GM19239 (cell line): ENCODE data around the gene POLR2J.

Experiments used
- DNase-seq: peaks from one replicate; pipeline ENCODE4 v3.0.0; 2011; ENCODE audit warnings: low spot score; ENCODE audit not compliant: insufficient read length
- FAIRE-seq: peaks from 2 replicates; lab custom pipeline; 2011; peaks lifted over from hg19 to GRCh38; lab: Jason Lieb, UNC

The POLR2J gene

GRCh38 chr7:102446387-102447156 is 32.1 kb downstream of the POLR2J start:
- no peak for FAIRE-seq
- no peak for DNase-seq

GRCh38 chr7:102445674-102446071 is 33.0 kb downstream of the POLR2J start:
- FAIRE-seq, result no peak
- DNase-seq, result no peak

- DNase-seq, result no peak
- FAIRE-seq, result peak; percentile 96
Measured at GRCh38 chr7:102444961-102445673, 33.6 kb downstream of the POLR2J start.

GRCh38 chr7:102439963-102440795 is 38.5 kb downstream of the POLR2J start:
- FAIRE-seq (no peak), DNase-seq (no peak)

- no peak for DNase-seq
Measured at GRCh38 chr7:102436118-102436517, 42.6 kb downstream of the POLR2J start.

GRCh38 chr7:102434039-102434486 is 44.7 kb downstream of the POLR2J start:
- FAIRE-seq (peak; percentile 76), DNase-seq (no peak)

More at GRCh38 chr7:102436118-102436517, 42.6 kb downstream of the POLR2J start:
- FAIRE-seq, result no peak

GRCh38 chr7:102433219-102434038 is 45.3 kb downstream of the POLR2J start, which contains the start of gene ORAI2:
Gene ORAI2 (plus strand): TSS chr7:102433575. CDS start chr7:102438957, 5,382 bp downstream.
- DNase-seq (no peak), FAIRE-seq (peak; percentile 31)

GRCh38 chr7:102432442-102433218 is 46.1 kb downstream of the POLR2J start:
- FAIRE-seq (peak; percentile 70), DNase-seq (no peak)

- peak; percentile 99 for FAIRE-seq
- no peak for DNase-seq
Measured at GRCh38 chr7:102431617-102432298, 47.0 kb downstream of the POLR2J start.

- DNase-seq (no peak), FAIRE-seq (no peak)
Measured at GRCh38 chr7:102429141-102429899, 49.4 kb downstream of the POLR2J start.

- DNase-seq, result no peak
- FAIRE-seq, result no peak
Measured at GRCh38 chr7:102427019-102427405, 51.7 kb downstream of the POLR2J start.

GRCh38 chr7:102426268-102427018 is 52.3 kb downstream of the POLR2J start:
- DNase-seq (peak; percentile 60), FAIRE-seq (peak; percentile 98)

- DNase-seq, result peak; percentile 57
Measured at GRCh38 chr7:102425639-102426267, 53.0 kb downstream of the POLR2J start.

GRCh38 chr7:102424787-102425218 is 53.9 kb downstream of the POLR2J start:
- DNase-seq, result no peak
- FAIRE-seq, result no peak

More at GRCh38 chr7:102425639-102426267, 53.0 kb downstream of the POLR2J start:
- FAIRE-seq, result no peak

GRCh38 chr7:102424129-102424551 is 54.6 kb downstream of the POLR2J start:
- DNase-seq (no peak), FAIRE-seq (no peak)
